Astrocyte (in vitro differentiated cells and primary cell): ENCODE data around the gene RPL28.

Experiments
- EZH2 ChIP-seq: IDR thresholded peaks from 2 replicates; pipeline ENCODE4 v1.6.1; 2012; ENCODE audit warnings: mild to moderate bottlenecking, low read length, inconsistent platforms; ENCODE audit not compliant: insufficient read depth
- TF ChIP-seq, protein P1 (sequence below): IDR thresholded peaks from 2 replicates; pipeline ENCODE4 v1.5.1; 2011; ENCODE audit warnings: low read depth, mild to moderate bottlenecking, inconsistent platforms, low read length, moderate library complexity; ENCODE audit not compliant: insufficient read depth

DNA sequence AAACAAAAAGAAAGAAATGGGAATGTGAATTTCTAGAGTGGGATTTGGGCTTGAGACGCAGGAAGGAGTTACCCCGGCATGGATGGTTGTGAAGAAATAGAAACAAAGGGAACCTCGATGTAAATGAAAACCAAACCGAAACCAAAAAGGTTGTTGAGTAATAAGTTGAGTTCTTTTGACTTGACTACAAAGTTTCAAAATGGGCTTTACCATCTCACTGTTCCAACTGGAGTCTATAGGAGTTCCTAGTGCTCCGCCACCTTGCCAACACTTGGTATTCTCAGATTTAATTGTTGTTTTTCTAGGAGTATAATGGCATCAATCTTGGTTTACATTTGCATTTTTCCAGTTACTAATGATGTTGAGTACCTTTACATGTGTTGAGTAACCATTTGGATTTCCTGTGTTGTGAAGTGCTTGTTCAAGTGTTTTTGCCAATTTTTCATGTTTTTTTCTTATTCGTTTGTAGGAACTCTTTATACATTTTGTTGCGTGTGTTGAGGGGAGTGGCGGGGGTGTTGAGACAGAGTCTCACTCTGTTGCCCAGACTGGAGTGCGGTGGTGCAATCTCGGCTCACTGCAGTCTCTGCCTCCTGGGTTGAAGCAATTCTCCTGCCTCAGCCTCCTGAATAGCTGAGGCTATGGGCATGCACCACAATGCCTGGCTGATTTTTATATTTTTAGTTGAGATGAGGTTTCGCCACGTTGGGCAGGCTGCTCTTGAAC lies 12.6 kb downstream of the RPL28 start:
- TF ChIP-seq, protein P1, sequence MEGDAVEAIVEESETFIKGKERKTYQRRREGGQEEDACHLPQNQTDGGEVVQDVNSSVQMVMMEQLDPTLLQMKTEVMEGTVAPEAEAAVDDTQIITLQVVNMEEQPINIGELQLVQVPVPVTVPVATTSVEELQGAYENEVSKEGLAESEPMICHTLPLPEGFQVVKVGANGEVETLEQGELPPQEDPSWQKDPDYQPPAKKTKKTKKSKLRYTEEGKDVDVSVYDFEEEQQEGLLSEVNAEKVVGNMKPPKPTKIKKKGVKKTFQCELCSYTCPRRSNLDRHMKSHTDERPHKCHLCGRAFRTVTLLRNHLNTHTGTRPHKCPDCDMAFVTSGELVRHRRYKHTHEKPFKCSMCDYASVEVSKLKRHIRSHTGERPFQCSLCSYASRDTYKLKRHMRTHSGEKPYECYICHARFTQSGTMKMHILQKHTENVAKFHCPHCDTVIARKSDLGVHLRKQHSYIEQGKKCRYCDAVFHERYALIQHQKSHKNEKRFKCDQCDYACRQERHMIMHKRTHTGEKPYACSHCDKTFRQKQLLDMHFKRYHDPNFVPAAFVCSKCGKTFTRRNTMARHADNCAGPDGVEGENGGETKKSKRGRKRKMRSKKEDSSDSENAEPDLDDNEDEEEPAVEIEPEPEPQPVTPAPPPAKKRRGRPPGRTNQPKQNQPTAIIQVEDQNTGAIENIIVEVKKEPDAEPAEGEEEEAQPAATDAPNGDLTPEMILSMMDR, result no peak
- TF ChIP-seq EZH2, result no peak
